Measurements from ENCODE around the gene MAGI2. TPM values are rescaled to one million over a fixed set of nuclear protein-coding genes. Genes with fewer than 3 reads are reported as not detected.

Gene MAGI2
- total RNA-seq, 4 donors from 2014 or later, result 0.23 to 5.5 (median 0.45) TPM

GRCh38 chr7:79199961-79200360, 253.5 kb downstream of the MAGI2 start:
- WGBS, 2 donors, result 73 to 90% methylated on average over 1 to 2 of the region's 2 CpGs
- Histone ChIP-seq H3K4me1 (no peaks in the 10 kb centered on the region), H3K9me3 (no peaks in the 10 kb centered on the region), H3K27me3 (no peaks in the 10 kb centered on the region), H3K27ac (no peak overlapping the region), H3K36me3 (no peaks in the 10 kb centered on the region), H3K4me3 (no peak overlapping the region)
- intact Hi-C loops (cut with DNase I), result no loop called here
- no peak for TF ChIP-seq CTCF (IDR thresholded peaks at IDR 0.05)
- TF ChIP-seq POLR2A (IDR thresholded peaks at IDR 0.05), result no peak
- DNase-seq, result no peak

- Histone ChIP-seq H3K9me3 (no peaks in the 10 kb centered on the region), H3K4me1 (no peaks in the 10 kb centered on the region), H3K4me3 (no peak overlapping the region), H3K36me3 (no peaks in the 10 kb centered on the region), H3K27me3 (no peaks in the 10 kb centered on the region), H3K27ac (no peak overlapping the region)
- intact Hi-C loops (cut with DNase I), result no loop called here
- no peak for DNase-seq
- WGBS, 2 donors, result 71 to 79% methylated on average over 6 of the region's 6 CpGs
- TF ChIP-seq POLR2A (IDR thresholded peaks at IDR 0.05) (no peak), CTCF (IDR thresholded peaks at IDR 0.05) (no peak)
These were observed 254.2 kb downstream of the MAGI2 start for GRCh38 chr7:79199266-79199665.

- Histone ChIP-seq H3K9me3 (no peaks in the 10 kb centered on the region), H3K27me3 (no peaks in the 10 kb centered on the region), H3K36me3 (no peaks in the 10 kb centered on the region), H3K4me1 (no peaks in the 10 kb centered on the region), H3K27ac (no peak overlapping the region), H3K4me3 (no peak overlapping the region)
- intact Hi-C loops (cut with DNase I), result no loop called here
- 33 to 52% methylated on average over 2 of the region's 2 CpGs for WGBS, 2 donors
- no peak for TF ChIP-seq CTCF (IDR thresholded peaks at IDR 0.05)
- TF ChIP-seq POLR2A (IDR thresholded peaks at IDR 0.05), result no peak
- DNase-seq, result no peak
These were observed 267.9 kb downstream of the MAGI2 start for GRCh38 chr7:79185605-79186004.

GRCh38 chr7:79182283-79182682, 271.2 kb downstream of the MAGI2 start:
- 15 to 22% methylated on average over 1 of the region's 1 CpG for WGBS, 2 donors
- no peak for DNase-seq
- Histone ChIP-seq H3K27me3 (no peaks in the 10 kb centered on the region), H3K36me3 (no peaks in the 10 kb centered on the region), H3K4me1 (no peaks in the 10 kb centered on the region), H3K9me3 (no peaks in the 10 kb centered on the region), H3K4me3 (no peak overlapping the region), H3K27ac (no peak overlapping the region)
- TF ChIP-seq POLR2A (IDR thresholded peaks at IDR 0.05) (no peak), CTCF (IDR thresholded peaks at IDR 0.05) (no peak)
- intact Hi-C loops (cut with DNase I), result no loop called here

GRCh38 chr7:79180533-79180932, 272.9 kb downstream of the MAGI2 start:
- intact Hi-C loops (cut with DNase I), result no loop called here
- Histone ChIP-seq H3K27ac (no peak overlapping the region), H3K9me3 (no peaks in the 10 kb centered on the region), H3K4me1 (no peaks in the 10 kb centered on the region), H3K27me3 (no peaks in the 10 kb centered on the region), H3K36me3 (no peaks in the 10 kb centered on the region), H3K4me3 (no peak overlapping the region)
- TF ChIP-seq POLR2A (IDR thresholded peaks at IDR 0.05), result no peak
- TF ChIP-seq CTCF (IDR thresholded peaks at IDR 0.05), result no peak
- WGBS, 2 donors, result 45% methylated on average over 2 of the region's 2 CpGs
- no peak for DNase-seq

Measured in esophagus squamous epithelium (tissue), 5 donors.